ENCODE data around the gene NUDT8.

Gene NUDT8

GRCh38 chr11:67629386-67630227 is at the start of gene NUDT8:
Gene NUDT8, minus strand, starts transcription at chr11:67629937. Its CDS starts 26 bp downstream, at chr11:67629911.
- peaks cover 13% of the 10 kb centered on the region for H3K4me1 Mint-ChIP-seq (ENCODE audit: low read depth)
- H3K36me3 Mint-ChIP-seq (ENCODE audit: low read depth) = no peaks in the 10 kb centered on the region
- no peaks in the 10 kb centered on the region for H3K9me3 Mint-ChIP-seq
- no peaks in the 10 kb centered on the region for H3K27me3 Mint-ChIP-seq (ENCODE audit: low read depth)
- peak within 1 kb of the TSS; percentile 90 for H3K4me3 Mint-ChIP-seq
- peak within 1 kb of the TSS; percentile 91 for H3K27ac Mint-ChIP-seq

- Mint-ChIP-seq H3K4me3 (no peak overlapping the region), H3K27me3 (ENCODE audit: low read depth) (peaks cover 22% of the 10 kb centered on the region), H3K36me3 (ENCODE audit: low read depth) (no peaks in the 10 kb centered on the region), H3K4me1 (ENCODE audit: low read depth) (no peaks in the 10 kb centered on the region), H3K27ac (no peak overlapping the region), H3K9me3 (peaks cover 6% of the 10 kb centered on the region)
These were observed 45.5 kb upstream of the NUDT8 start for GRCh38 chr11:67675058-67675747.

GRCh38 chr11:67674442-67674871 is 44.7 kb upstream of the NUDT8 start, which contains the start of gene ALDH3B2:
Gene ALDH3B2, minus strand, starts transcription at chr11:67674623. Its CDS starts 7,688 bp downstream, at chr11:67666935.
- no peaks in the 10 kb centered on the region for H3K4me1 Mint-ChIP-seq (ENCODE audit: low read depth)
- H3K9me3 Mint-ChIP-seq = peaks cover 6% of the 10 kb centered on the region
- H3K27ac Mint-ChIP-seq = no peak within 1 kb of the TSS
- H3K4me3 Mint-ChIP-seq = no peak within 1 kb of the TSS
- H3K36me3 Mint-ChIP-seq (ENCODE audit: low read depth) = no peaks in the 10 kb centered on the region
- H3K27me3 Mint-ChIP-seq (ENCODE audit: low read depth) = peaks cover 22% of the 10 kb centered on the region

DNA sequence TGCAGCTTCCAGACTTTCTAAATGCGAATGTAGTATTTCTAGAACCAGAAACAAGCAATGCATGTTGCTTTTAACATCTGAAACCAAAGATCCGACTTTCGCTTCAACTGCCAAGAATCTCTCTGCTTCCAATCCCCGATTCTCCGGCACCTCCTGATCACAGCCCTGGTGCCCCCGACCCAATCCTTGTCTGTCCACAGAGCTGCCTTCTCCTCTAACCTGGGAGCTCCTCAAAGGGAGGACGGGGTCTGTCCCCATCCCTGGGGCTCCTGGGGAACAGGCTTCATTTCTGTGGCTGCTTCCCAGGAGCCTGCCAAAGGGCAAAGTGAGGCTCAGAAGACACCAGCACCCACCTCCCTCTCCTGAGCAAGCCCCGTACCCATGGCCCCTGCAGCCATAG is 44.2 kb upstream of the NUDT8 start:
- H3K4me3 Mint-ChIP-seq = no peak overlapping the region
- no peak overlapping the region for H3K27ac Mint-ChIP-seq
- H3K9me3 Mint-ChIP-seq = peaks cover 6% of the 10 kb centered on the region
- no peaks in the 10 kb centered on the region for H3K36me3 Mint-ChIP-seq (ENCODE audit: low read depth)
- H3K4me1 Mint-ChIP-seq (ENCODE audit: low read depth) = no peaks in the 10 kb centered on the region
- peaks cover 22% of the 10 kb centered on the region for H3K27me3 Mint-ChIP-seq (ENCODE audit: low read depth)

DNA sequence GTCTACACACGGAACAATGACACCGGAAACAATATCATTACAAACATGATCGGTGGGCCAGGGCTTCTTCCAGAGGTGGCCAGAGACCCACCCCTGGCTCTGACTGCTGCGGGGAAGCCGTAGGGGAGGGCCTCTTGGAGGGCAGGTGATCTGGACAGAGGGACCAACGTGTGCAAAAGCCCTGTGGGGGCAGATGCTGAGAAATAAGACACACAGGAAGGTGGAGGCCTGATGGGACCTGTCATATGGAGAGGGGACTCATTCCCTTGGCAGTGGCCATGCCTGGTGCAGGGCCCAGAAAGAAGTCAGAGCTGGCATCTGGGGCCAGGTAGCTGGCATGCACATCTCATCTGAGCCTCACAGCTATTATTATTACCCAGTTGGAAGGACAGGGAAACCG is 43.6 kb upstream of the NUDT8 start:
- Mint-ChIP-seq H3K9me3 (peaks cover 6% of the 10 kb centered on the region), H3K27me3 (ENCODE audit: low read depth) (peaks cover 22% of the 10 kb centered on the region), H3K4me3 (no peak overlapping the region), H3K36me3 (ENCODE audit: low read depth) (no peaks in the 10 kb centered on the region), H3K27ac (no peak overlapping the region), H3K4me1 (ENCODE audit: low read depth) (no peaks in the 10 kb centered on the region)

DNA sequence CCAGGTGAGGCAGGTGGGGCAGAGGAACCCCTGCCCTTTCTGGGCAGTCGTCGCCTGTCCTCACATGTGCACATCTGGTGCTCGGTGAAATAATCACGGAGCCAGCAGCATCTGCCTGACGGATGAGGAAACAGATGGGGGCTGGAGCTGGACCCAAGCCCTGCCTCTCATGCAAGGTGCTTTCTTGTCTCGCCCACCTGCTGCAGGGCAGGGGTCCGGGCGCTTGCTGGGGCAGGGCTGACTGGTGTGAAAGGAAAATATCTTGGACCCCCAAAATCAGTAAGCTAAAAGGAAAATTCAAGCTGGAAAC is 41.4 kb upstream of the NUDT8 start:
- peaks cover under 1% of the 10 kb centered on the region for H3K27me3 Mint-ChIP-seq (ENCODE audit: low read depth)
- H3K27ac Mint-ChIP-seq = no peak overlapping the region
- H3K36me3 Mint-ChIP-seq (ENCODE audit: low read depth) = no peaks in the 10 kb centered on the region
- H3K9me3 Mint-ChIP-seq = peaks cover under 1% of the 10 kb centered on the region
- no peak overlapping the region for H3K4me3 Mint-ChIP-seq
- no peaks in the 10 kb centered on the region for H3K4me1 Mint-ChIP-seq (ENCODE audit: low read depth)

GRCh38 chr11:67670316-67671210 is 40.8 kb upstream of the NUDT8 start:
- no peaks in the 10 kb centered on the region for H3K4me1 Mint-ChIP-seq (ENCODE audit: low read depth)
- no peak overlapping the region for H3K4me3 Mint-ChIP-seq
- no peaks in the 10 kb centered on the region for H3K27me3 Mint-ChIP-seq (ENCODE audit: low read depth)
- H3K9me3 Mint-ChIP-seq = no peaks in the 10 kb centered on the region
- no peak overlapping the region for H3K27ac Mint-ChIP-seq
- no peaks in the 10 kb centered on the region for H3K36me3 Mint-ChIP-seq (ENCODE audit: low read depth)

GRCh38 chr11:67668192-67668551 is 38.4 kb upstream of the NUDT8 start:
- no peaks in the 10 kb centered on the region for H3K9me3 Mint-ChIP-seq
- H3K36me3 Mint-ChIP-seq (ENCODE audit: low read depth) = no peaks in the 10 kb centered on the region
- no peak overlapping the region for H3K27ac Mint-ChIP-seq
- no peaks in the 10 kb centered on the region for H3K4me1 Mint-ChIP-seq (ENCODE audit: low read depth)
- no peak overlapping the region for H3K4me3 Mint-ChIP-seq
- no peaks in the 10 kb centered on the region for H3K27me3 Mint-ChIP-seq (ENCODE audit: low read depth)

GRCh38 chr11:67667490-67668191 is 37.9 kb upstream of the NUDT8 start:
- Mint-ChIP-seq H3K4me3 (no peak overlapping the region), H3K27me3 (ENCODE audit: low read depth) (no peaks in the 10 kb centered on the region), H3K9me3 (no peaks in the 10 kb centered on the region), H3K27ac (no peak overlapping the region), H3K4me1 (ENCODE audit: low read depth) (no peaks in the 10 kb centered on the region), H3K36me3 (ENCODE audit: low read depth) (no peaks in the 10 kb centered on the region)

- no peaks in the 10 kb centered on the region for H3K4me1 Mint-ChIP-seq (ENCODE audit: low read depth)
- no peaks in the 10 kb centered on the region for H3K27me3 Mint-ChIP-seq (ENCODE audit: low read depth)
- no peak overlapping the region for H3K4me3 Mint-ChIP-seq
- no peaks in the 10 kb centered on the region for H3K36me3 Mint-ChIP-seq (ENCODE audit: low read depth)
- no peaks in the 10 kb centered on the region for H3K9me3 Mint-ChIP-seq
- no peak overlapping the region for H3K27ac Mint-ChIP-seq
These were observed 37.1 kb upstream of the NUDT8 start for GRCh38 chr11:67666676-67667489.

- Mint-ChIP-seq H3K36me3 (ENCODE audit: low read depth) (no peaks in the 10 kb centered on the region), H3K9me3 (no peaks in the 10 kb centered on the region), H3K27ac (no peak overlapping the region), H3K4me3 (no peak overlapping the region), H3K4me1 (ENCODE audit: low read depth) (no peaks in the 10 kb centered on the region), H3K27me3 (ENCODE audit: low read depth) (peaks cover under 1% of the 10 kb centered on the region)
These were observed 36.5 kb upstream of the NUDT8 start for GRCh38 chr11:67666303-67666645.

DNA sequence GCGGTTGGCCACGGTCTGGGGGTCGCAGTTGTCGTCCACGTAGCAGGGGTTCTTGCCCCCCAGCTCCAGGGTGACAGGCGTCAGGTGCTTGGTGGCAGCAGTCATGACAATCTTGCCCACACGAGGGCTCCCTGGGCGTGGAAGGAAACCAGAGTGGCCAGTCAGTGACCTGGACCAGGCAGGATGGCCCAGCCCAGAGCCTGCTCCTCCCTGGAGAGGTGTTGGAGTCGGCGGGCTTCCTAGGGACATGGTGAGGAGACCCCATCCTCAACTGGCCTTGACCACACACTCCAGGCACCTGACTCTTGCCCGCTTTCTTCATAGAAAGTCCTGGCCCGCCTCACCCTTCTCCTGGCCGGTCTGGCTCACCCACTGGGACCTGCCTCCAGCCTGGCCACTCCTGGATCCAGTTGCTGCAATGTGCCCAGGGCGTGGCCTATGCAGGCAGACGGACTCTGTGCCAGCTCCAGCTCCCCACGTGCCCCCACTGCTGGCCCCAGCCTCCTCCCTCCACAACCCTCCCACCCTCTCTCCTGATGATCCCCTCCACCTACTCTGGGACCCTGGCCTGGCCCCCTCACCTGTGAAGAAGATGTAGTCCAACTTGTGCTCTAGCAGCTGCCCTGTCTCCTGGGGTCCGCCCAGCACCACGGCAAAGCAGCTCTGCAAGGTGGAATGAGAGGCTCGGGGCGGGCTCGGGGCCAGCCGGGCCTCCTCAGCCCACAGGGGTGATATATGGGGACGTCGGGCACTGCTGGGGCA is 36.0 kb upstream of the NUDT8 start:
- H3K27me3 Mint-ChIP-seq (ENCODE audit: low read depth) = peaks cover 4% of the 10 kb centered on the region
- no peak overlapping the region for H3K4me3 Mint-ChIP-seq
- no peak overlapping the region for H3K27ac Mint-ChIP-seq
- H3K9me3 Mint-ChIP-seq = no peaks in the 10 kb centered on the region
- no peaks in the 10 kb centered on the region for H3K36me3 Mint-ChIP-seq (ENCODE audit: low read depth)
- no peaks in the 10 kb centered on the region for H3K4me1 Mint-ChIP-seq (ENCODE audit: low read depth)

All from T-helper 1 cell treated with Interleukin-12 subunit alpha and Interleukin-12 subunit beta and Interleukin-4 antibody, amounts not matched to agents 30 μg/mL and 1 μg/mL, for 36 hours (primary cell).